ENCODE measurements around the gene FNDC3B. TPM values are rescaled to one million over a fixed set of nuclear protein-coding genes. Genes with fewer than 3 reads are reported as not detected.

The FNDC3B gene
- total and polyA plus RNA-seq, 4 donors, result 13.3 to 175 (median 100) TPM

GRCh38 chr3:172198428-172198827, 159.1 kb downstream of the FNDC3B start:
- no peaks in the 10 kb centered on the region for H3K27me3 ChIP-seq (ENCODE audit: control insufficient read depth in 3 of 3, insufficient read depth in 3 of 3, low read length in 2 of 3)
- peaks cover 4 to 50% (median 19%) of the 10 kb centered on the region in 5 donors for H3K4me1 ChIP-seq (ENCODE audit: control insufficient read depth in 5 of 5, insufficient read depth in 5 of 5, low read length in 5 of 5)
- H3K9me3 ChIP-seq (ENCODE audit: control insufficient read depth in 4 of 4, insufficient read depth in 3 of 4, low read length in 3 of 4), result no peaks in the 10 kb centered on the region
- H3K4me3 ChIP-seq, result no peak overlapping the region
- ATAC-seq (ENCODE audit: insufficient read depth, low FRiP score), result no peak
- WGBS, 2 donors, result 95 to 96% methylated on average over 3 of the region's 3 CpGs
- DNase-seq, result no peak
- no peak for TF ChIP-seq CTCF (IDR thresholded peaks at IDR 0.05; ENCODE audit: control extremely low read depth, extremely low read depth)
- H3K36me3 ChIP-seq (ENCODE audit: control insufficient read depth in 4 of 4, insufficient read depth in 4 of 4, low read length in 4 of 4), result no peaks in the 10 kb centered on the region
- no peak overlapping the region for H3K27ac ChIP-seq (ENCODE audit: low read depth in 1 of 2, low read length in 1 of 2)
- no peak overlapping the region for H3K9ac ChIP-seq (ENCODE audit: insufficient read depth in 1 of 2, low read length in 2 of 2)

GRCh38 chr3:172199850-172200369, 160.5 kb downstream of the FNDC3B start:
- ATAC-seq (ENCODE audit: insufficient read depth, low FRiP score) (no peak), DNase-seq (no peak)
- H3K27me3 ChIP-seq (ENCODE audit: control insufficient read depth in 3 of 3, insufficient read depth in 3 of 3, low read length in 2 of 3), result no peaks in the 10 kb centered on the region
- WGBS, 2 donors, result 87 to 92% methylated on average over 7 of the region's 7 CpGs
- peaks cover 4 to 61% (median 19%) of the 10 kb centered on the region in 5 donors for H3K4me1 ChIP-seq (ENCODE audit: control insufficient read depth in 5 of 5, insufficient read depth in 5 of 5, low read length in 5 of 5)
- H3K27ac ChIP-seq (ENCODE audit: low read depth in 1 of 2, low read length in 1 of 2), result no peak overlapping the region
- no peaks in the 10 kb centered on the region for H3K9me3 ChIP-seq (ENCODE audit: control insufficient read depth in 4 of 4, insufficient read depth in 3 of 4, low read length in 3 of 4)
- no peak for TF ChIP-seq CTCF (IDR thresholded peaks at IDR 0.05; ENCODE audit: control extremely low read depth, extremely low read depth)
- H3K4me3 ChIP-seq, result no peak overlapping the region
- H3K9ac ChIP-seq (ENCODE audit: insufficient read depth in 1 of 2, low read length in 2 of 2), result no peak overlapping the region
- H3K36me3 ChIP-seq (ENCODE audit: control insufficient read depth in 4 of 4, insufficient read depth in 4 of 4, low read length in 4 of 4), result no peaks in the 10 kb centered on the region

- Histone ChIP-seq H3K36me3 (ENCODE audit: control insufficient read depth in 4 of 4, insufficient read depth in 4 of 4, low read length in 4 of 4) (no peaks in the 10 kb centered on the region), H3K9ac (ENCODE audit: insufficient read depth in 1 of 2, low read length in 2 of 2) (peak overlapping the region in 1 of 2 donors; percentile 60), H3K9me3 (ENCODE audit: control insufficient read depth in 4 of 4, insufficient read depth in 3 of 4, low read length in 3 of 4) (no peaks in the 10 kb centered on the region), H3K27me3 (ENCODE audit: control insufficient read depth in 3 of 3, insufficient read depth in 3 of 3, low read length in 2 of 3) (no peaks in the 10 kb centered on the region), H3K4me3 (no peak overlapping the region), H3K27ac (ENCODE audit: low read depth in 1 of 2, low read length in 1 of 2) (peak overlapping the region; percentile 58 to 92), H3K4me1 (ENCODE audit: control insufficient read depth in 5 of 5, insufficient read depth in 5 of 5, low read length in 5 of 5) (peaks cover 4 to 58% (median 19%) of the 10 kb centered on the region in 5 donors)
- no peak for TF ChIP-seq CTCF (IDR thresholded peaks at IDR 0.05; ENCODE audit: control extremely low read depth, extremely low read depth)
- WGBS, 2 donors, result 40 to 52% methylated on average over 11 of the region's 11 CpGs
- ATAC-seq (ENCODE audit: insufficient read depth, low FRiP score), result no peak
- DNase-seq, result peak; percentile 87 to 93 (median 90)
These were observed 161.9 kb downstream of the FNDC3B start for GRCh38 chr3:172201136-172201869.

Measured in lung (tissue), 12 donors.